C1 segment of cervical spinal cord (tissue), 14 donors: Measurements from ENCODE around the gene TOB2.

Experiments
- DNase-seq, 14 donors: peaks; one replicate each; lab custom pipeline; 2025; lab: John Stamatoyannopoulos, UW

The TOB2 gene

GRCh38 chr22:41394012-41394356 lies 52.6 kb downstream of the TOB2 start:
- no peak for DNase-seq

- DNase-seq = peak in 1 of 14 donors; percentile 86
Measured at GRCh38 chr22:41387341-41387740, 59.3 kb downstream of the TOB2 start.

- DNase-seq = no peak
Measured at GRCh38 chr22:41384128-41384527, 62.5 kb downstream of the TOB2 start.
